ENCODE results near the gene COPE.

The COPE gene

GRCh38 chr19:18856385-18857126 is 62.6 kb downstream of the COPE start:
- TF ChIP-seq, protein P1, sequence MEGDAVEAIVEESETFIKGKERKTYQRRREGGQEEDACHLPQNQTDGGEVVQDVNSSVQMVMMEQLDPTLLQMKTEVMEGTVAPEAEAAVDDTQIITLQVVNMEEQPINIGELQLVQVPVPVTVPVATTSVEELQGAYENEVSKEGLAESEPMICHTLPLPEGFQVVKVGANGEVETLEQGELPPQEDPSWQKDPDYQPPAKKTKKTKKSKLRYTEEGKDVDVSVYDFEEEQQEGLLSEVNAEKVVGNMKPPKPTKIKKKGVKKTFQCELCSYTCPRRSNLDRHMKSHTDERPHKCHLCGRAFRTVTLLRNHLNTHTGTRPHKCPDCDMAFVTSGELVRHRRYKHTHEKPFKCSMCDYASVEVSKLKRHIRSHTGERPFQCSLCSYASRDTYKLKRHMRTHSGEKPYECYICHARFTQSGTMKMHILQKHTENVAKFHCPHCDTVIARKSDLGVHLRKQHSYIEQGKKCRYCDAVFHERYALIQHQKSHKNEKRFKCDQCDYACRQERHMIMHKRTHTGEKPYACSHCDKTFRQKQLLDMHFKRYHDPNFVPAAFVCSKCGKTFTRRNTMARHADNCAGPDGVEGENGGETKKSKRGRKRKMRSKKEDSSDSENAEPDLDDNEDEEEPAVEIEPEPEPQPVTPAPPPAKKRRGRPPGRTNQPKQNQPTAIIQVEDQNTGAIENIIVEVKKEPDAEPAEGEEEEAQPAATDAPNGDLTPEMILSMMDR (IDR thresholded peaks at IDR 0.05; ENCODE audit: extremely low read depth, missing control alignments): no peak
- DNase-seq (ENCODE audit: low spot score): no peak

DNA sequence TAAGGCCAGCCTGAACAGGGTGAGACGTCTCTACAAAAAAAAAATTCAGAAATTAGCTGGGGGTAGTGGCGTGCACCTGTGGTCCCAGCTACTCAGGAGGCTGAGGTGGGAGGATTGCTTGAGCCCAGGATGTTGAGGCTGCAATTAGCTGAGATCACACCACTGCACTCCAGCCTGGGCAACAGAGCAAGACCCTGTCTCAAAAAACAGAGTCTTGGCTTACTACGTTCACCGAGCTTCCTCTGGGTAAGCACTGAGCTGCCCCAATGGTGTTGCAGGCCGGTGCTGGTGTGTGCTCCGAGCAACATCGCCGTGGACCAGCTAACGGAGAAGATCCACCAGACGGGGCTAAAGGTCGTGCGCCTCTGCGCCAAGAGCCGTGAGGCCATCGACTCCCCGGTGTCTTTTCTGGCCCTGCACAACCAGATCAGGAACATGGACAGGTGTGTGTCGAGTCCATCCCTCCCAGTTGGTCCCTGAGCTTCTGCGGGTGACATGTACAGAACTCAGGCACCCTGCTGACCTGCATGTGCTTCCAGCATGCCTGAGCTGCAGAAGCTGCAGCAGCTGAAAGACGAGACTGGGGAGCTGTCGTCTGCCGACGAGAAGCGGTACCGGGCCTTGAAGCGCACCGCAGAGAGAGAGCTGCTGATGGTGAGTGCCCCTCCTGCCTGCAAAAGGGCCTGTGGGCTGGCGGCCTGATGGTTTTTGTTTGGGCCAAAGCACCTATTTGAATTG is 63.4 kb downstream of the COPE start:
- no peak for DNase-seq (ENCODE audit: low spot score)
- TF ChIP-seq, protein P1 (IDR thresholded peaks at IDR 0.05; ENCODE audit: extremely low read depth, missing control alignments): no peak

DNA sequence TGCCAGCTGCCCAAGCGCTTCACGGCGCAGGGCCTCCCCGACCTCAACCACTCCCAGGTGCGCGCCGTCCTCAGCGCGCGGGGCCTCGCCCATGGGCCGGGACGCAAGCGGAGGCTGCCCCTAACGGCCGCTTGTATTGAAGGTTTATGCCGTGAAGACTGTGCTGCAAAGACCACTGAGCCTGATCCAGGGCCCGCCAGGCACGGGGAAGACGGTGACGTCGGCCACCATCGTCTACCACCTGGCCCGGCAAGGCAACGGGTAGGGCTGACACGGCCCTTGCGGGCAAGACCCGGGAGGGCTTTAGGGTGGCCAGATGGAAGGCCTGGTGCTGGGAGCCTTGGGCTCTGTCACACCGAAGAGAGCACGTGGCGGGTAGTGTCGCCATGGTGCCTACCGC is 64.2 kb downstream of the COPE start:
- TF ChIP-seq, protein P1 (IDR thresholded peaks at IDR 0.05; ENCODE audit: extremely low read depth, missing control alignments): no peak
- no peak for DNase-seq (ENCODE audit: low spot score)

- TF ChIP-seq, protein P1 (IDR thresholded peaks at IDR 0.05; ENCODE audit: extremely low read depth, missing control alignments): no peak
- no peak for DNase-seq (ENCODE audit: low spot score)
Measured at GRCh38 chr19:18853755-18854427, 65.3 kb downstream of the COPE start.

DNA sequence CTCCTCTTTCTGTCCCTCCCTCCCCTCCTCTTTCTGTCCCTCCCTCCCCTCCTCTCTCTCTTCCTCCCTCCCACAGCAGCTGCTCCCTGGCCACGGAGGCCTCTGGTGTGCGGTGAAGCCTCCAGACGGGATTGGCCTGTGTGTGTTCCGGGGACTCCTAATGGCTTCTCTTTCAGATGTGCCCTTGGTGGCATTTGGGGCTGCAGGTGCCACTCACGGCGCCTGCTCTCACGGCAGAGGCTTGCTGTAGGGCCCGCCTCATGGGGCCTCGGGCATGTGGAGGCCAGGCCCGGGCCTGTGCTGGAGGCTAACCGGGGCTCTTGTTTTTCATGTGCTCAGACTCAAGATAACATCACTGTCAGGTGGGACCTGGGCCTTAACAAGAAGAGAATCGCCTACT is 66.5 kb downstream of the COPE start:
- DNase-seq (ENCODE audit: low spot score): no peak
- TF ChIP-seq, protein P1 (IDR thresholded peaks at IDR 0.05; ENCODE audit: extremely low read depth, missing control alignments): no peak

DNA sequence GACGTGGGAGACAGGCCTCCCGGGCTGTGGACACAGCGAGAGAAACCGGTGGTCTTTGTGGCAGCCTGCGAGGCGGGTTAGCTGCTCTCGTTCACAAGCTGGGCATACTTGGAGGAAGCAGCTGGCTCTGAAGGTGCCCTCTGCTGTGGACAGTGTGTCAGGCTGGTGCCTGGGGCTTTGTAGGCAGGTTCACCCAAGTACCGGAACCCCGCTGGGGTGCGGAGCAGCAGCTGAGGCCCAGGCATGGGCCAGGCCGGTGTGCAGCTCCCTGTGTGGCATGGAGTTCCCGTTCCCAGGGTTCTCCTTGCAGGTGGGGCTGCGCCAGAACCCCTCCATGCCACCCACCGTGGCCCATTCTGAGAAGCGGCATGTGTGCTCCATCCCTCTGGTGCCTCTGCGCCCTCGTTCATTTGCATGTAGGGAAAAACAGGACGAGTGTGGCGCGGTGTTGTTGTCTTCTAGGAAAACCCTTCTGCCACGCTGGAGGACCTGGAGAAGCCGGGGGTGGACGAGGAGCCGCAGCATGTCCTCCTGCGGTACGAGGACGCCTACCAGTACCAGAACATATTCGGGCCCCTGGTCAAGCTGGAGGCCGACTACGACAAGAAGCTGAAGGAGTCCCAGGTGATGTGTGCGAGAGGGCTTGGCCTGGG is 67.4 kb downstream of the COPE start:
- DNase-seq (ENCODE audit: low spot score): no peak
- TF ChIP-seq, protein P1 (IDR thresholded peaks at IDR 0.05; ENCODE audit: extremely low read depth, missing control alignments): no peak

All from GM20000 (cell line).